Eye (tissue), 1 donor: Measurements from ENCODE around the gene KHNYN.
"Not testable (repeated sequence)": the region's sequence is repeated elsewhere in the genome, so short reads cannot be mapped to it uniquely, and the experiment has no call there.

Experiments used
- DNase-seq: peaks from one replicate; pipeline ENCODE4 v3.0.0-alpha.2; 2015

Gene KHNYN

GRCh38 chr14:24429395-24430142, at the start of gene KHNYN, which contains the start of gene CBLN3:
KHNYN (plus strand) TSS chr14:24429954; CDS start chr14:24430731, 777 bp downstream.
CBLN3 (minus strand) TSS chr14:24429668; CDS start chr14:24429054, 614 bp downstream.
- DNase-seq, result peak; percentile 94

GRCh38 chr14:24381363-24382063, 48.2 kb upstream of the KHNYN start:
- peak; percentile 66 for DNase-seq

GRCh38 chr14:24382064-24382371, 47.7 kb upstream of the KHNYN start:
- DNase-seq, result no peak

- DNase-seq, result no peak
Observed at GRCh38 chr14:24384169-24384568, 45.6 kb upstream of the KHNYN start.

- no peak for DNase-seq
Observed at GRCh38 chr14:24385524-24385923, 44.2 kb upstream of the KHNYN start.

- DNase-seq, result no peak
Observed at GRCh38 chr14:24387009-24387345, 42.8 kb upstream of the KHNYN start.

- not testable (repeated sequence) for DNase-seq
Observed at GRCh38 chr14:24387579-24387978, 42.2 kb upstream of the KHNYN start.

GRCh38 chr14:24388474-24389179, 41.1 kb upstream of the KHNYN start:
- no peak for DNase-seq

- no peak for DNase-seq
Observed at GRCh38 chr14:24389226-24389848, 40.4 kb upstream of the KHNYN start.

GRCh38 chr14:24390701-24391468, 38.9 kb upstream of the KHNYN start:
- no peak for DNase-seq

GRCh38 chr14:24392325-24393091, 37.2 kb upstream of the KHNYN start:
- DNase-seq, result no peak

- DNase-seq, result no peak
Observed at GRCh38 chr14:24394275-24394674, 35.5 kb upstream of the KHNYN start.

- DNase-seq, result no peak
Observed at GRCh38 chr14:24395609-24396582, 33.9 kb upstream of the KHNYN start.

GRCh38 chr14:24397639-24398292, 32.0 kb upstream of the KHNYN start:
- no peak for DNase-seq

GRCh38 chr14:24398293-24398652, 31.5 kb upstream of the KHNYN start:
- no peak for DNase-seq

- peak; percentile 88 for DNase-seq
Observed at GRCh38 chr14:24398653-24399446, 30.9 kb upstream of the KHNYN start, which contains the start of gene NYNRIN. NYNRIN (plus strand) TSS chr14:24399003; CDS start chr14:24399247, 244 bp downstream.

- DNase-seq, result peak; percentile 52
Observed at GRCh38 chr14:24399447-24399822, 30.3 kb upstream of the KHNYN start.

- DNase-seq, result no peak
Observed at GRCh38 chr14:24399999-24400718, 29.6 kb upstream of the KHNYN start.
